Effector memory CD4-positive, alpha-beta T cell (primary cell): ENCODE data around the gene NCEH1.
"Not testable (repeated sequence)": the region's sequence is repeated elsewhere in the genome, so short reads cannot be mapped to it uniquely, and the experiment has no call there.

Experiments used
- DNase-seq, 3 donors: peaks; one replicate each; pipeline ENCODE4 v3.0.0-alpha.2; 2020
- H3K27ac ChIP-seq: 2 replicates; pipeline ENCODE4 v1.7.0; 2013; ENCODE audit warnings: mild to moderate bottlenecking, low read length, moderate library complexity; ENCODE audit not compliant: insufficient read depth, poor library complexity, severe bottlenecking
- H3K27me3 ChIP-seq: replicated peaks from 2 replicates; pipeline ENCODE4 v1.7.0; 2013; ENCODE audit warnings: mild to moderate bottlenecking, low read length; ENCODE audit not compliant: insufficient read depth, control insufficient read depth, poor library complexity, severe bottlenecking
- H3K36me3 ChIP-seq: 2 replicates; pipeline ENCODE4 v1.7.0; 2013; ENCODE audit warnings: mild to moderate bottlenecking, low read length, moderate library complexity; ENCODE audit not compliant: control insufficient read depth, insufficient read depth
- H3K4me1 ChIP-seq: 2 replicates; pipeline ENCODE4 v1.7.0; 2013; ENCODE audit warnings: low read length, mild to moderate bottlenecking; ENCODE audit not compliant: control insufficient read depth, insufficient read depth, poor library complexity, severe bottlenecking
- H3K4me3 ChIP-seq: 2 replicates; pipeline ENCODE4 v1.7.0; 2013; ENCODE audit warnings: low read length, low read depth, mild to moderate bottlenecking; ENCODE audit not compliant: insufficient read depth, poor library complexity, severe bottlenecking
- H3K9me3 ChIP-seq: 2 replicates; pipeline ENCODE4 v1.7.0; 2013; ENCODE audit warnings: mild to moderate bottlenecking, low read length, moderate library complexity; ENCODE audit not compliant: control insufficient read depth

Gene NCEH1

DNA sequence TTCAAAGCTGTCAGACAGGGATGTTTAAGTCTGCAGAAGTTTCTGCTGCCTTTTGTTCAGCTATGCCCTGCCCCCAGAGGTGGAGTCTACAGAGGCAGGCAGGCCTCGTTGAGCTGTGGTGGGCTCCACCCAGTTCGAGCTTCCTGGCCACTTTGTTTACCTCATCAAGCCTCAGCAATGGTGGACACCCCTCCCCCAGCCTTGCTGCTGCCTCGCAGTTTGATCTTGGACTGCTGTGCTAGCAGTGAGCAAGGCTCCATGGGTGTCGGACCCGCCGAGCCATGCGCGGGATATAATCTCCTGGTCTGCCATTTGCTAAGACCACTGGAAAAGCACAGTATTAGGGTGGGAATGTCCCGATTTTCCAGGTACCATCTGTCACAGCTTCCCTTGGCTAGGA, 45.4 kb downstream of the NCEH1 start:
- H3K36me3 ChIP-seq, H3K4me1 ChIP-seq, H3K27ac ChIP-seq, H3K27me3 ChIP-seq, H3K9me3 ChIP-seq, DNase-seq, H3K4me3 ChIP-seq: not testable (repeated sequence)

GRCh38 chr3:172660421-172660820, 50.4 kb downstream of the NCEH1 start:
- H3K27ac ChIP-seq, H3K9me3 ChIP-seq, H3K27me3 ChIP-seq, H3K36me3 ChIP-seq, H3K4me1 ChIP-seq, DNase-seq, H3K4me3 ChIP-seq: not testable (repeated sequence)

- no peaks in the 10 kb centered on the region for H3K9me3 ChIP-seq
- H3K4me3 ChIP-seq = no peak overlapping the region
- no peaks in the 10 kb centered on the region for H3K27me3 ChIP-seq
- no peak overlapping the region for H3K27ac ChIP-seq
- DNase-seq = no peak
- H3K4me1 ChIP-seq = no peaks in the 10 kb centered on the region
- no peaks in the 10 kb centered on the region for H3K36me3 ChIP-seq
Observed at GRCh38 chr3:172659246-172660002, 51.4 kb downstream of the NCEH1 start.

DNA sequence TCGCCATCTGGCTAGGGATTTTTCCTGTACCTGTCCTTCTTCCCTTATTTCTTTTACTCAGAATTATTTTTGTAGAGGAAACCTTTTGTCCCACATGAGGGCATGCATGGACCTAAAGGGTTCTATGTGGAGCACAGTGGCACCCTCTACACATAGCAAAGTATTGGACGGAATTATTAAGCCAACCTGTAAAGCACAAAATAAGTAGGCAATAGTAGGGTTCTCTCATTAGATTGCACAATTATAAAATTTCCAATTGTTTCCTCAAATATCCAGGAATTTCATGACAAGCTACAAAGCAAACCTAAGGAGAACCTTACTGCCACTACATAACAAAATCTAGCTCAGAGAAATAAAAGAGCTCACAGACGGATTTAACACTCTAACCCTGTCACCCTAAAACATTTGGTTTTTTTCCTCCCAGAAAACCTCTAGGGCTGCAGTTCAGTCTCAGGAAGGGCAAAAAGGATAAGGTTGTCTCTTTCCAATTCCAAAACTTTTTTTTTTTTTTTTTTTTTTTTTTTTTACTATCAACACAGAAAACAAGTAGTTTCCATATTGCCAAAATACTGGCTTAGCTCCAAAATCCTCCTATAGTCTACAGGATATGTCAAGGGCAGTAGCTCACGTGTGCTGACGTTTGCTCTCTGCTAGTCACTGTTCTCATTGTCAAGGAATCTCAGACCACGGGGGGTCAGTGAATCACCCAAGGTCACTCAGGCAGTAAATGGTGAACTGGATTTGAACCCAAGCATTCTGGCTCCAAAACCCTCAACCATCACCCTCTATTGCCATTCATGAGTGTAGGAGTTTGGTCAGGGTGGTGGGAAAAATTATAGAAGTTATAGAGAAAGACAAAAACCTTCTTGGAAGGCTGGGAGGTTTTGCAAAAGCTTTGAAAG, 52.3 kb downstream of the NCEH1 start:
- Histone ChIP-seq H3K9me3 (no peaks in the 10 kb centered on the region), H3K4me3 (no peak overlapping the region), H3K27me3 (no peaks in the 10 kb centered on the region), H3K36me3 (no peaks in the 10 kb centered on the region), H3K4me1 (no peaks in the 10 kb centered on the region), H3K27ac (no peak overlapping the region)
- DNase-seq = no peak

DNA sequence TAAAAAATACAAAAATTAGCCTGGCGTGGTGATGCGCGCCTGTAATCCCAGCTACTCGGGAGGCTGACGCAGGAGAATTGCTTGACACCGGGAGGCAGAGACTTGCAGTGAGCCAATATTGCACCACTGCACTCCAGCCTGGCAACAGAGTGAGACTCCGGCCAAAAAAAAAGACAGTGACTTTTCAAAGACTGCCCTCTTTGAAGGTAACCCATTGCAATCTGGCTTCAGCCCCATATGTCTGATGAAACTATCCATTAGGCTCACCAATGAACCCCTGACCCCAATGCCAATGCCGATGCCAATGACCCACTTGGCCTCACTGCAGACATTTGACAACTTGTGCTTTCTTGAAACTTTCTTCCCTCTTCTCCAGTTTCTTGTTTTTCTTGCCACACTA, 54.3 kb downstream of the NCEH1 start:
- Histone ChIP-seq H3K4me3 (no peak overlapping the region), H3K36me3 (no peaks in the 10 kb centered on the region), H3K27me3 (no peaks in the 10 kb centered on the region), H3K27ac (no peak overlapping the region), H3K4me1 (no peaks in the 10 kb centered on the region), H3K9me3 (no peaks in the 10 kb centered on the region)
- no peak for DNase-seq

DNA sequence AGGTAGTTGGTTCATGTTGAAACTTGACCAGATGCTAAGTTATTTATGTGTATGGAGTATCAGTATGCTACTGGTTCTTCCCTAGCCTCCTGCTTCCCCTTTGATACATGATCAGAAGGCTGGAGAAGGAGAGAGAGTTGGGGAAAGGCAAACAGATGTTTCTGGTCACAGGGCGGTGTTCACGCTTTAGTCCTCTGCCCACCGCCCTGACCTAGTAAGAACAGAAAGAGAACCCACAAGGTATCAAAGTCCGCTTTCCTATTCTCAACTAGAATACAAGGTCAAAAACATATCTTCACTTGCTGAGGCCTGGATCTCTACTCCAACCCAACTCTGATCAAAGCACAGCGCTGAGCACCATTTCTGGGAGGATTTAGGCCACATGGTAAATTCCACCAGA, 55.5 kb downstream of the NCEH1 start:
- Histone ChIP-seq H3K4me3 (no peak overlapping the region), H3K27me3 (no peaks in the 10 kb centered on the region), H3K9me3 (no peaks in the 10 kb centered on the region), H3K36me3 (no peaks in the 10 kb centered on the region), H3K27ac (no peak overlapping the region), H3K4me1 (no peaks in the 10 kb centered on the region)
- DNase-seq = no peak

GRCh38 chr3:172654470-172654869, 56.4 kb downstream of the NCEH1 start:
- Histone ChIP-seq H3K27me3 (no peaks in the 10 kb centered on the region), H3K4me1 (no peaks in the 10 kb centered on the region), H3K36me3 (no peaks in the 10 kb centered on the region), H3K9me3 (no peaks in the 10 kb centered on the region), H3K4me3 (no peak overlapping the region), H3K27ac (no peak overlapping the region)
- no peak for DNase-seq

DNA sequence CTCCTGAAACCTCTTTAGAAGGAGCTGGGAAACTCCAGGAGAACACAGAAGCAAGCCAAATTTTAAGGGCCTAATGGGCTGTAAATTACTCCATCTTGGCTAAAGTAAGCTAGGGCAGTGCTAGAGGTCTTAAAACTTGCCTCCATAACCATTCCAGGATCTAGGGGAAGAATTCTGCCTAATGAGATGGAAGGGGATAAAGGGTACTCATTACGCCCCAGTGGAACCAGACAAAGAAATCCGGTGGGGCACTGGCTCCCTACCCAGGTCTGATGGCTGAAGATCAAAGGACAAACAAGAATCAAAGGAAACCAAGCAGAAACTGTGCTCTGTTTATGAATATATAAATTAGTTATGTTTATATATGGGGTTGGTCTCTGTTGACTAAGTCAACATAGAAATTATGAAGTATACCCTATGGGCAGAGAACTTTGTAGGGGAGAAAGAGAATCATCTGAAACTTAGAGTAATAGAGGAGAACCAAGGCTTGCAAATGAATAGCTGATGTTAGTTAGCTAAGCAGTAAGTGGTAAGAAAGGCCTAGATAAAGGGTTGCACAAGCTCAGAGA, 57.8 kb downstream of the NCEH1 start:
- DNase-seq = no peak
- no peaks in the 10 kb centered on the region for H3K4me1 ChIP-seq
- H3K9me3 ChIP-seq = no peaks in the 10 kb centered on the region
- H3K27me3 ChIP-seq = no peaks in the 10 kb centered on the region
- no peak overlapping the region for H3K4me3 ChIP-seq
- H3K27ac ChIP-seq = no peak overlapping the region
- H3K36me3 ChIP-seq = no peaks in the 10 kb centered on the region

- H3K4me1 ChIP-seq = no peaks in the 10 kb centered on the region
- no peak for DNase-seq
- H3K4me3 ChIP-seq = no peak overlapping the region
- no peak overlapping the region for H3K27ac ChIP-seq
- no peaks in the 10 kb centered on the region for H3K36me3 ChIP-seq
- H3K27me3 ChIP-seq = no peaks in the 10 kb centered on the region
- no peaks in the 10 kb centered on the region for H3K9me3 ChIP-seq
Observed at GRCh38 chr3:172651936-172652625, 58.8 kb downstream of the NCEH1 start.
